Measurements from ENCODE around the gene CCDC146.
A peak's percentile ranks its signal among the peaks of the same experiment; 100 is the strongest.
"Not testable (repeated sequence)": the region's sequence is repeated elsewhere in the genome, so short reads cannot be mapped to it uniquely, and the experiment has no call there.

Gene CCDC146

DNA sequence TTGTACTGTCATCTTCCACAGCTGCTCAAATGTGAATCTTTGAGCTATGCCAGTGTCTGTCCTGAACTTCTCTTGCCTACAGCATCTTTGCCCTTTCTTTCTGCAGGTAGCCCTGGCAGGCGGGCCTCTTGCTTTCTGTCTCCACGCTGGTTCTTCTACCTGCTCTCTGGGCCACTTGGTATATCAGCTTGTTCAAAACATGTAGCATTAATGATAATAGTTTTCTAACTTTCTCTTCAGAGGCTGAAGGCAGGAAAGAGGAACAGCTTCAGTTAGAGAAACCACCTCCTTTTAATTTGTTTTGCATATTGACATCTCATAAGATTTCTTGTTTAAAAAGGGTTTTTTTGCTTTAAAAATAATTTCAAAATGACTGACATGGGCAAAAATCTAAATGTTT is 78.1 kb downstream of the CCDC146 start:
- DNase-seq (no peak), ATAC-seq (no peak)

GRCh38 chr7:77202481-77202976 is 80.1 kb downstream of the CCDC146 start:
- no peak for DNase-seq
- ATAC-seq: peak; percentile 50

- DNase-seq: no peak
- no peak for ATAC-seq
These were observed 83.3 kb downstream of the CCDC146 start for GRCh38 chr7:77205706-77206105.

- ATAC-seq: no peak
- DNase-seq: no peak
These were observed 86.0 kb downstream of the CCDC146 start for GRCh38 chr7:77208416-77208815.

DNA sequence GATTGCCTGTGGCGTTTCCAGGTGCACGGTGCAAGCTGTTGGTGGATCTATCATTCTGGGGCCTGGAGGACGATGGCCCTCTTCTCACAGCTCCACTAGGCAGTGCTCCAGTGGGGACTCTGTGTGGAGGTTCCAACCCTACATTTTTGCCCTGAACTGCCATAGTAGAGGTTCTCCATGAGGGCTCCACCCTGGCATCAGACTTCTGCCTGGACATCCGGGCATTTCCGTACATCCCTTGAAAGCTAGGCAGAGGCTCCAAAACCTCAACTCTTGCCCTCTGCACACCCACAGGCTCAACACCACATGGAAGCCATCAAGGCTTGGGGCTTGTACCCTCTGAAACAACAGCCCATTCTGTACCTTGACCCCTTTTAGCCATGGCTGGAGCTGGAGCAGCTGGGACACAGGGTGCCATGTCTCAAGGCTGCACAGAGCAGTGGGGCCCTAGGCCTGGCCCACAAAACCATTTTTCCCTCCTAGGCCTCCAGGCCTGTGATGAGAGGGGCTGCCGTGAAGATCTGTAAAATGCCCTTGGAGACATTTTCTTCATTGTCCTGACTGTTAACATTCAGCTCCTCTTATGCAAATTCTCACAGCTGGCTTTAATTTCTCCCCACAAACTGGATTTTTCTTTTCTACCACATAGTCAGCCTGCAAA is 87.2 kb downstream of the CCDC146 start:
- ATAC-seq (no peak), DNase-seq (no peak)

DNA sequence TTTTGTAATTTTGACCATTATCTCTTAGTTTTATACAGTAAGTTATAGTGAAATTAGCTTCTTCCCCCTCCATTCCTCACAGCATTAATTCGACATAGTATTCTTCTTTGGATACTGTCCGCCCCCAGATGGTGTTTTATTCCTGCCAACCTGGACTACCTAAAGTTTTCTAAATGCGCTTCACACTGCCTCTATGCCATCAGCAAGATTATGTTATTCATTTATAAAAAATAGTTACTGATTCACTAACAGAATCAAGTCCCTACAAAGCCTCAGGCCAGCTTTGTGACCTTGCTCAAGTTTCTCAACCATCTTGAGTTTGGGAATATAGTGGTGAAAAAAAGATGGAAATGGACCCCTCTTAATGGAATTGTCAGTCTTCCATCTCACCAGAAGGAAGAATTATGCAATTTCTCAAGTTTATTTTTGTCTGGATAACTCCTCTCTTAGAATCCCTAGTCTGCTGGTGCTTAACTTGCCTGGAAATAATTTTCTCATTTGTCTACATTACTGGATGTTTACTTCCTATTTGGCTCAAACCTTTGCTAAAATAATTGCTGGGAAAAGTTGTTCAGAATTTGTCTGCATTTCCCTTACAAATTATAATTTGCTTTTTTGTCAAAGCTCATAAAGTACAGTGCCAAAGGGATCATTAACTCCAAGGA is 93.9 kb downstream of the CCDC146 start:
- DNase-seq: no peak
- no peak for ATAC-seq

GRCh38 chr7:77217474-77218185 is 95.2 kb downstream of the CCDC146 start:
- DNase-seq (no peak), ATAC-seq (no peak)

DNA sequence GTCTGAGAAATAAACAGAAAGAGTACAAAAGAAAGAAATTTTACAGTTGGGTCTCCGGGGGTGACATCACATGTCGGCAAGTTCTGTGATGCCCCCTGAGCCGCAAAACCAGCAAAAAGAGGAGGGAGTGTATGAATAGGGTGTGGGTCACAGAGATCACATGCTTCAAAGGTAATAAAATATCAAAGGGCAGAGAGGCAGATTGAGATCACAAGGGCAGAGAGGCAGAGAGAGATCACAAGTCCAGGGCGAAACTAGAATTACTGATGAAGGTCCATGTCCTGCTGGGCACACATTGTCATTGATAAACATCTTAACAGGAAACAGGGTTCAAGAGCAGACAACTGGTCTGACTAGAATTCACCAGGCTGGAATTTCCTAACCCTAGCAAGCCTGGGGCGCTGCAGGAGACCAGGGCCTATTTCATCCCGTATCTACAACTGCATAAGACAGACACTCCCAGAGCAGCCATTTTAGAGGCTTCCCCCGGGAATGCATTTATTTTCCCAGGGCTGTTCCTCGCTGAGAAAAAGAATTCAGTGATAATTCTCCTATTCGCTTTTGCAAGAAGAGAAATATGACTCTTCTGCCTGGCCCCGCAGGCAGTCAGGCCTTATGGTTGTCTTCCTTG is 97.4 kb downstream of the CCDC146 start:
- not testable (repeated sequence) for ATAC-seq, DNase-seq

DNA sequence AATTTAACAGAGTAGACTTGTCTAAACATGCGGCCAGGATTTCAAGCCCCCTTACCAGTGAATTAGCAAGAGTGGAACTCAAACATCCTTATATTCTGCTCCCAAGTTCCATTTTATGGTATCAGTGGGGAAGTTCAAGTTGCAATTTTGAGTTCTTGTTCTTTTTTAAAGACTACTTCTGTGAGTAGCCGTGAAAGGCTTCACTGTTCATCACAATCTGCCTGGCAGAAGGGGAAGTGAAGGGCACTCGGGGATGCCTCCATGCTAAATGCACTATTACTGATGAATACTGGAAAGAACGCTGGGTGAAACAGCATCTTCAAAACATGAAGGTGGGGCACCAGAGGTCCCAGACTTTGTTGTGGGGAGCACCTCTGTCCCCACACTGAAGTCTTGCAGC is 99.7 kb downstream of the CCDC146 start:
- no peak for ATAC-seq
- no peak for DNase-seq

DNA sequence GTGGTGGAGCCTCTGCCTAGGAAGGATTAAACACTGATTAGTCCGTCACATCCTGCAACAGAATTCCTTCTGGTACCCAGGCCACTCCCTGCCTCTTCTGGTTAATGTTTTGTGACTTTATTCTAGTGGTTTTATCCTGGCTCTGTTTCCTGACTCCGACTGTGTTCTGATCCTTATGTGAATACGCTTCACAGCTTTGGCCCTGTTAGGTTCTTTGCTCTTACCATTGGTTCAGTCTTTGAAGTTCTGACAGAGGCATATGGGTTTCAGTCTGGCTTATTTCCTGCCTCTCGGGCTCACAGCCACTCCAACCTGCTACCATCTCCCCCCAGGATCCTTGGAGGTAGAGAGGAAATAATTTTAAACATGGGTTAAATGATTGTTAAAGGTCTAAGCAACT is 100.4 kb downstream of the CCDC146 start:
- DNase-seq: no peak
- no peak for ATAC-seq

- DNase-seq (no peak), ATAC-seq (no peak)
These were observed 100.8 kb downstream of the CCDC146 start for GRCh38 chr7:77223261-77223660.

- ATAC-seq (no peak), DNase-seq (no peak)
These were observed 104.0 kb downstream of the CCDC146 start for GRCh38 chr7:77226357-77226839.

DNA sequence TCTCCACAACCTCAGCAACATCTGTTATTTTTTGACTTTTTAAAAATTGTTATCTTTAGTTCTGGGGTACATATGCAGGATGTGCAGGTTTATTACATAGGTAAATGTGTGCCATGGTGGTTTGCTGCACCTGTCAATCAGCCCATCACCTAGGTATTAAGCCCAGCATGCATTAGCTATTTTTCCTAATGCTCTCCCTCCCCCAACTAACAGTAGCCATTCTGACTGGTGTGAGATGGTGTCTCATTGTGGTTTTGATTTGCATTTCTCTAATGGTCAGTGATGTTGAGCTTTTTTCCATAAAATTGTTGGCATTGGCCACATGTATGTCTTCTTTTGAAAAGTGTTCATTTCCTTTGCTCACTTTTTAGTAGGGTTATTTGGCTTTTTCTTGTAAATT is 106.4 kb downstream of the CCDC146 start:
- not testable (repeated sequence) for DNase-seq, ATAC-seq

- DNase-seq (no peak), ATAC-seq (no peak)
These were observed 110.1 kb downstream of the CCDC146 start for GRCh38 chr7:77232467-77232866.

DNA sequence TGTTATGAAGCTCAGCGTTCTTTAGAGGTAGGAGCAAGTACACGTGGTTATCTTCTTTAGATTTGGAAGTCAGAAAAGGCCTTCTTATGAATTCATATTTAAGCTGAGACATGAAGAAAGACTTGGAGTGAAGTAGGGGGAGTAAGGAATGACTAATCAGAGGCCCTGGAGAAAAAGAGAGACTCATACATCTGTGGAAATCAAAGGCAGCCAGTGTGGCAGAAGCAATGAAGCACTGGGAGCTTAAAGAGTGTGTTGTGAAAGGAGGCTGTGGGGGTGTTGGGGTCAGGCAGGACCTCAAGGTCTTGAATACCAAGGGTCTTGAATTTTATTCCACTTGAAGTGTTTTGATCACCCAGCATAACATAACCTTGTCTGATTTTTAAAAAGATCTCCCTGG is 112.9 kb downstream of the CCDC146 start:
- ATAC-seq (no peak), DNase-seq (no peak)

- DNase-seq (no peak), ATAC-seq (peak; percentile 23)
These were observed 116.3 kb downstream of the CCDC146 start for GRCh38 chr7:77238703-77239136.

DNA sequence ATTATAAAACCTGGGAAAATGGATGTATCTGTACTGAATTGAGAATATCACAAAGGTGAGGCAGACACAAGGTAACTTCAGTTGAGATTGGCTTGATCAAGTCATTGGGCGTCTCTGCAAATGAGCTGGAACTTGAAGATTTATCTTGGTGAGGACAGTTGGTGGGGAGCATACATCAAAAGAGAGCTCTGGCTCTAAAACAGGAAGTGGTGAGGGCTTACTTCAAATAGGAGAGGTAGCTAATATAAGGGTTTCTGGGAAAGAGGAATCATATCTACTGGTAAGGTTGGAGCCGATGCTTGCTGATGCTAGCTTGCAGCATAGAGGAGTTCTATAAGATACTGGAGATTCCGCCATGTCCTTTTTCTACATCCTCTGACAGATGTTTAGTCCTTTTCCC is 117.1 kb downstream of the CCDC146 start:
- ATAC-seq: no peak
- no peak for DNase-seq

DNA sequence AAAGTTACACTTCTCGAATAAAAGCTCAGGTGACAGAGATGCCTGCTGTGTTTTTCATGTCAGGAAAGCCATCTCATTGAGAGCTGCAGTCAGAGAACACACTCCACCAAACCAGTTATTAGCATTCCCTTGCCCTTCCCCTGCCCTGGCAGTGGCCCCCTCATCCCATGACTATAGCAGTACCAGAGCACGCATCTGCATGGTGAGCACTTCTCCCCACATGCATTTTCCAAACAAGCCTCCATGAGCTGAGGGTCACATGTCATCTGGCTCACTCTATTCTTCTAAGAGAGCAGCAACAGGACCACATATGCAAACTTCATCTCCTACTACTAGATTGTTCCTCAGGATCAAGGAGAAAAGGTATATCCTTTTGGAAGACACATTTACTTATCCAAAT is 119.7 kb downstream of the CCDC146 start:
- ATAC-seq: no peak

DNA sequence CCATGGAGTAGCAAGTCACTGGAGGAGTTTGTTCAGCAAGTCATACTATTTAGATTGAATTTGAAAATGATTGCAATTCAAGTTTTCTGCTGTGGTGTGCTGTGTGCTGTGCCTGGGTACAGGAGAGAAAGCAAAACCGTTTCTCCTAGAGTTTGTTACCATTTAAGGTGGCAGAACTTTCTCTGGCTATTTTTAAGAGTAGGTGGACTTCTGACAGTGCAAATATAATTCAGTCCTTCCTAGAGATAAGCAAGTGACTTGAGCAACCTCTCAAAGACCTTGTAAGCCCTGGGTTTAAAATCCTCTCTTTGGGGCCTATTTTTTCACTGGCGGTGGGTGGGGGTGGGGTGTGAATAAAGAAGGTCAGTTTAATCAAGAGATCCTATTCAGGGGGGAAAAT is 120.1 kb downstream of the CCDC146 start:
- ATAC-seq: no peak
- DNase-seq: no peak

More for the DNA sequence above, 119.7 kb downstream of the CCDC146 start:
- DNase-seq: no peak

DNA sequence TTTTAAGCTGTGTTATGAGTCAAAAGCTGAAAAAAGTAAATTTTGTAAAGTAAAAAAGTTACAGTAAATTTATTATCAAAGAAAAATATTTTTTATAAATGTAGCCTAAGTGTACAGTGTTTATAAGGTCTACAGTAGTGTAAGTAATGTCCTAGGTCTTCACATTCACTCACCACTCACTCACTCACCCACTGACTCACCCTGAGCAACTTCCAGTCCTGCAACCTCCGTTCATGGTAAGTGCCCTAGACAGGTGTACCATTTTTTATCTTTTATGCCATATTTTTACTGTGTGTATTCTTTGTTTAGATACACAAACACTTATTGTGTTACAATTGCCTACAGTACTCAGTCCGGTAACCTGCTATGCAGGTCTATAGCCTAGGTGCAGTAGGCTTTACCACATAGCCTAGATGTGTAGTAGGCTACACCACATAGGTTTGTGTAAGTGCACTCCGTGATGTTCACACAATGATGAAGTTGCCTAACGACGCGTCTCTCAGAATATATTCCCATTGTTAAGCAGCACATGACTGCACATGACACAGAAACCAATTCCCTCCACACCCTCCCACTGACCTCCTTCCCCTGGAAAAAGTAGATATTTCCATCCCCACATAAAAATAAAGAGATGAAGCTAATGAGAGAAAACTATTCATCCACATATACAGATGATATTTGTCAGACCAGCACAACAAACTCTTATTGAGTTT is 122.0 kb downstream of the CCDC146 start:
- ATAC-seq (no peak), DNase-seq (no peak)

DNA sequence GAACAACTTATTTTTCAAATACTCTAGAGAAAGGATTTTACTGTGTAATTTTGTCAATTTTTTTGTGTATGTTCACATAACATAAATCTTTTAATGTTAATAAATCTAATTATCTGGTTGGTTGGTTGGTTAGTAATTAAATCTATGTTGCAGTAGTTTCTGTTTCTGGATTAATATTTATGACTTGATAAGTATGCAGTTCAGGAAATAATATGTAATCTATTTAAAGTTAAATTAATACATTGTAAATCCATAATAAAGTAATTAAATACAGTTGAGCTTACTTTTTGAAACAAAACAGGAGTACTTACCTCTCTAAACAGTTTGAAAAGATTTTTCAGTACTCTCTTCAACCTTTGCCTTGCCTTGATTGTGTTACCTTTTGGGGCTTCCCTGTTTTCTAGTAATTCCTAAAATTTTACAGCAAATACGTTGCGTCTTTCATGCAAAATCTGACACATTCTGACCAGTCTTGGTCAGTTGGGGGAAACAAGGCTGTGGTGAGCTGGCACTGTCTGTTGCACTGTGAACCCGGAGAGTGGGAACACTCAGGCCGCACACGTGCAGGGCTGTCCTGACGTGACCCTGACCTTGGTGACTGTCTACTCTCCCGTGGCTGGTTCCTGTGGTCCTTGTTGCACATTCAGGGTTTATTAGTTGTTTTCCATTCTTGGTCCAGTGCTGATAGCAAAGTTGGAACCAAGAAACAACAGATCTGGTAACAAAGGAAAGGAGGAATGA is 122.8 kb downstream of the CCDC146 start:
- DNase-seq (no peak), ATAC-seq (no peak)

Measured in stimulated activated naive CD8-positive, alpha-beta T cell treated with anti-CD3 and anti-CD28 coated beads, Interleukin-15, Interleukin-2, amounts not matched to agents 100 U/mL and 50 U/mL, for 24 hours (primary cell).